Thyroid gland (tissue), 4 donors: ENCODE results near the gene UQCRHL. TPM values are rescaled to one million over a fixed set of nuclear protein-coding genes. Genes with fewer than 3 reads are reported as not detected.

ENCODE experiments used
- DNase-seq, 2 donors: peaks; one replicate each; pipeline ENCODE4 v3.0.0-alpha.2; 2019
- H3K27ac ChIP-seq, 3 donors: fragments of 200-600 bp; sonication (generic); 1 replicate in 2 of 3; 2 replicates in 1 of 3; pipeline ENCODE4 v1.5.1; 2016 to 2019; ENCODE audit warnings: mild to moderate bottlenecking in 1 of 3, moderate library complexity in 1 of 3
- H3K27me3 ChIP-seq: fragments of 200-600 bp; sonication (generic); one replicate; pipeline ENCODE4 v1.5.1; 2019
- H3K36me3 ChIP-seq, 2 donors: fragments of 200-600 bp; sonication (generic); one replicate each; pipeline ENCODE4 v1.5.1; 2016 to 2019
- H3K4me1 ChIP-seq, 2 donors: fragments of 200-600 bp; sonication (generic); one replicate each; pipeline ENCODE4 v1.5.1; 2017 to 2019
- H3K4me3 ChIP-seq, 3 donors: fragments of 200-600 bp; sonication (generic); replicated peaks in 1 of 3; 1 replicate in 2 of 3; 2 replicates in 1 of 3; pipeline ENCODE4 v1.5.1; 2016; ENCODE audit warnings: mild to moderate bottlenecking in 1 of 3
- H3K9me3 ChIP-seq: fragments of 200-600 bp; sonication (generic); one replicate; pipeline ENCODE4 v1.5.1; 2017
- POLR2A ChIP-seq, 2 donors: fragments of 450-650 bp; IDR thresholded peaks; one replicate each; pipeline ENCODE4 v1.6.1; 2017; ENCODE audit warnings: antibody characterized with exemption in 2 of 2, mild to moderate bottlenecking in 2 of 2, moderate library complexity in 1 of 2
- WGBS, 2 donors: methylation state at CpG; one replicate each; pipeline ENCODE4 v1.1.5; 2017; 5-methylcytosine and 5-hydroxymethylcytosine counted together
- intact Hi-C: fragments of 100-400 bp; cut with DNase I; formaldehyde crosslinking; loops from one replicate; pipeline ENCODE4 v1.15.1; 2023
- total RNA-seq, 4 donors: library from RNA; depleted of rRNA; stranded (reverse); fragments of >200 nt; gene quantifications; one replicate each; pipeline ENCODE4 v1.2.3, GENCODE V29; 2016
- TF ChIP-seq, protein P1 (sequence below), 6 experiments: fragments of 200-600 bp in 3 of 6; fragments of 450-650 bp in 3 of 6; sonication (generic) in 3 of 6; IDR thresholded peaks; one replicate each; pipeline ENCODE4 v1.5.1; 2016 to 2019; ENCODE audit warnings: antibody characterized with exemption in 6 of 6, mild to moderate bottlenecking in 2 of 6, inconsistent platforms in 1 of 6, moderate library complexity in 1 of 6

Gene UQCRHL
- total RNA-seq, 4 donors from 2014 or later = 0.81 to 1.3 (median 1.00) TPM

DNA sequence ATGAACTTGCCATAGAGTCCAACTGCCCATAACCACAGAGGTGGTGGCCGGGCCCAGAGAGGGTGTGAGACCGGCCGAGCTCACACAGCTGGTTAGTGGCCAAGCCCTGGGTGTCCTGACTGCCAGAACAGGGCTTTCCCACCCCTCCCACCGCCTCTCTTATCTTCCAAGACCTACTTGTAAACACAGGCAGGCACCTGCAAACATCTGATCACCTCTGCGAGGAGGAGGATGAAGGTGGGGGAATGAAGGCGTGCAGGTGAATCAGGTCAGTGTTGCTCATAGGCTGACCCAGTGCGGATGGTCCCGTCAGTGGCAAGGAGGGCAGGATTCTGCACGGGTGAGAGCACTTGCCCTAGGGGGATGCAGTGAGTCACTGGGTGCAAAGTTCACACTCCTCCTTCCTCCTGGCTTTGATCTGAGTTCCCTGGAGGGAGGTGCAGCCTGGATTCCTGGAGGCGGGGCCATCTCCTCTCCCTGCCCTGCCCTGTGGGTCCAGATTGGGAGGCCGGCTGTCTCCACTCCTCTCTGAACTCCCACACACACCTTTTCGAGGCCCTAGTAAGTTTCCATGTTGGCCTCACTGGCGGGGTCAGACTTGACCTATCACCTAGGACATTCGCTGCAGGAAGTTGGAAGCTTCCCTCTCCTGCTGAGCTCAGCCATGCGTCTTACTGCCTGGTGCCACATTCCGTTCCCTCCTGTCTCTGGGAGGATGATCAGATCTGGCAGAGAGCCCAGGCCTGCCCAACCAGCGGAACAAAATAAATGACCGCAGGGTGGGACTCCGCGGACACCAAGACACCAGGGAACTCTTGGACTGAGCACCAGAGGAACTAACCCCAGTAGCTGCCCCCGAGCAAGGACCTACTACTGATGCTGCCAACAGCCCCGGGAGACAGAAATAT lies 7.3 kb downstream of the UQCRHL start:
- DNase-seq = peak; percentile 82
- Histone ChIP-seq H3K9me3 (no peaks in the 10 kb centered on the region), H3K36me3 (no peaks in the 10 kb centered on the region), H3K4me1 (peaks cover 25 to 52% of the 10 kb centered on the region in 2 donors), H3K27ac (peak overlapping the region; percentile 32 to 90 (median 73)), H3K4me3 (no peak overlapping the region), H3K27me3 (no peaks in the 10 kb centered on the region)
- intact Hi-C loops = loop anchor here (10.0 kb wide), 1 partner anchor 255 kb away; no protein-coding TSS in a partner anchor
- 33% methylated on average over 21 to 22 of the region's 22 CpGs for WGBS, 2 donors
- no peak for TF ChIP-seq POLR2A (IDR thresholded peaks at IDR 0.05)
- TF ChIP-seq, protein P1, sequence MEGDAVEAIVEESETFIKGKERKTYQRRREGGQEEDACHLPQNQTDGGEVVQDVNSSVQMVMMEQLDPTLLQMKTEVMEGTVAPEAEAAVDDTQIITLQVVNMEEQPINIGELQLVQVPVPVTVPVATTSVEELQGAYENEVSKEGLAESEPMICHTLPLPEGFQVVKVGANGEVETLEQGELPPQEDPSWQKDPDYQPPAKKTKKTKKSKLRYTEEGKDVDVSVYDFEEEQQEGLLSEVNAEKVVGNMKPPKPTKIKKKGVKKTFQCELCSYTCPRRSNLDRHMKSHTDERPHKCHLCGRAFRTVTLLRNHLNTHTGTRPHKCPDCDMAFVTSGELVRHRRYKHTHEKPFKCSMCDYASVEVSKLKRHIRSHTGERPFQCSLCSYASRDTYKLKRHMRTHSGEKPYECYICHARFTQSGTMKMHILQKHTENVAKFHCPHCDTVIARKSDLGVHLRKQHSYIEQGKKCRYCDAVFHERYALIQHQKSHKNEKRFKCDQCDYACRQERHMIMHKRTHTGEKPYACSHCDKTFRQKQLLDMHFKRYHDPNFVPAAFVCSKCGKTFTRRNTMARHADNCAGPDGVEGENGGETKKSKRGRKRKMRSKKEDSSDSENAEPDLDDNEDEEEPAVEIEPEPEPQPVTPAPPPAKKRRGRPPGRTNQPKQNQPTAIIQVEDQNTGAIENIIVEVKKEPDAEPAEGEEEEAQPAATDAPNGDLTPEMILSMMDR (IDR thresholded peaks at IDR 0.05) = no peak

DNA sequence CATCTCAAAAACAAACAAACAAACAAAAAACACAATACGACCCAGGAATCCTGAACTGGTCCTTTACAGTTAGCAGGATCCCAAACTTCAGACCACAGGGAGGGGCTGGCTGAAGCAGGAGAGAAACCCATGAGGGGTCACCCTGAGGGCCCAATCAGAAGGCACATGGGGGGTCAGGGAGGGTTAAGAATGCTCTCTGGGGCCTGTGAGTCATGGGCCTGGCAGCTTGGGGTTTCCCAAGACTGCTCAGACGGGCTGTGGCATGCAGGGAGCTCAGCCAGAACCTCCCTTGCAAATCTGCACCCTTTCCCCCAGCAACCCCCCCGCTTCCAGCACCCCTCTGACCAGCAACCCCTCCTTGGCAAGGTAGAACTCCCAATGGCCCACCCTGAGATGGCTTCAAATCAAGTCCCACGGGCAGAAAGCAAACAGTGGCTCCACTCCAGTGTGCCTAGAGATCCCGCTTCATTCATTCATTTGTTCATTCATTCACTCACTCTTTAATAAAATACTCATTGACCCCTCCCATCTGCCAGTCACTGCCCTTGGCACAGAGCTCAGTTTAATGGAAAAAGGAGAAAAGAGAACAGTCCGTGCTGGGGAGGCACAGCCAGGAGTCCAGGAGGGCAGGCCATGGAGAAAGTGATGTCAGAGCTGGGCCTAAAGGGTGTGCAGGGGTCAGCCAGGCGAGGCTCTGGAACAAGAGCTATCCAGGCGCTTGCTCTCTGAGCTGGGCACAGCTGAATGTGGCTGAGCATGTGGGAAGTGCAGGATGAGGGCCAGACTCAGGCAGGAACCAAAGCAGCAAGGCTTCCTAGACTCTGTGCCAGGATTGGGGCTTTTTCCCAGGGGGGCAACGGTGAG lies 8.2 kb downstream of the UQCRHL start:
- TF ChIP-seq, protein P1 (IDR thresholded peaks at IDR 0.05) = no peak
- TF ChIP-seq POLR2A (IDR thresholded peaks at IDR 0.05) = no peak
- peak; percentile 84 to 85 for DNase-seq
- Histone ChIP-seq H3K27ac (peak overlapping the region; percentile 32 to 90 (median 73)), H3K9me3 (no peaks in the 10 kb centered on the region), H3K4me3 (no peak overlapping the region), H3K36me3 (no peaks in the 10 kb centered on the region), H3K4me1 (peaks cover 25 to 52% of the 10 kb centered on the region in 2 donors), H3K27me3 (no peaks in the 10 kb centered on the region)
- intact Hi-C loops = loop anchor here (10.0 kb wide), 1 partner anchor 256 kb away; no protein-coding TSS in a partner anchor
- 23 to 33% methylated on average over 8 to 9 of the region's 9 CpGs for WGBS, 2 donors

DNA sequence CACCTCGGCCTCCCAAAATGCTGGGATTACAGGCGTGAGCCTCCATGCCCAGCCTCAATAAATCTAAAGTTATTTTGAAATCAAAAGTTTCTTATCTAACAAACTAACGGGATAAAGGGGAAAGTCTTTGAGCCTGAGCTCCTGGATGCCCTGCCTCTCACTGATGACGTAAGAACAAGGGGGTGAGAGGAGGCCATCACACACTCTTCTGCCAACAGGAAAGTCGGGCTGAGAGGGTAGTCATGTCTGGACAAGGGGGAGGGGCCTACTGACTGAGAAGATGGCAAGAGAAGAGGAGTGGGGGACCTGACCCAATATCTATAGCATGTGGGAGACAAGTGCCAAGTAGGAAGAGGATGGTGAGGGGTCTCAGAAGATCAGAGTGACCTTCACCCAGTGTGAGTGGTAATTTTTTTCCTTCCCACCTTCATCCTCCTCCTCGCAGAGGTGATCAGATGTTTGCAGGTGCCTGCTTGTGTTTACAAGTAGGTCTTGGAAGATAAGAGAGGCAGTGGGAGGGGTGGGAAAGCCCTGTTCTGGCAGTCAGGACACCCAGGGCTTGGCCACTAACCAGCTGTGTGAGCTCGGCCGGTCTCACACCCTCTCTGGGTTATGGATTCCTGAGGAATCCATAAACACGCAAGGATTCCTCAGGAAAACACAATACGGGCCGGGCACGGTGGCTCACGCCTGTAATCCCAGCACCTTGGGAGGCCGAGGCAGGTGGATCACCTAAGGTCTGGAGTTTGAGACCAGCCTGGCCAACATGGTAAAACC lies 9.6 kb downstream of the UQCRHL start:
- peaks cover 25 to 52% of the 10 kb centered on the region in 2 donors for H3K4me1 ChIP-seq

DNA sequence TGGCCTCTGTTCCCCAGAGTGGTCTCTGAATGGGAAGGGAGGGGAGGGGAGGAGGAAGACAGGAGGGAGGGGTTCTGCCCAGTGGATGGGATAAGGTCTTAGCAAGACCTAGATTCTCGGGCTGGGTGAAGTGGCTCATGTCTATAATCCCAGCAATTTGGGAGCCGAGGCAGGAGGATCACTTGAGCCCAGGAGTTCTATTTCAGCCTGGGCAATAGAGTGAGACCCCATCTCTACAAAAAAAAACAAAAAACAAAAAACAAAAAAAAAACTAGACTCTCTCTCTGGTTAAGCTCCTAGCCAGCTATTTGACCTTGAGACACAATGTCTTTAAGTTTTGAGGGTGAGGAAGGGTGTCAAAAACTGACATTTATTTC lies 11.4 kb downstream of the UQCRHL start:
- no peak overlapping the region for H3K4me3 ChIP-seq
- peaks cover 23 to 50% of the 10 kb centered on the region in 2 donors for H3K4me1 ChIP-seq
- no peak for DNase-seq
- H3K27me3 ChIP-seq = no peaks in the 10 kb centered on the region
- no peaks in the 10 kb centered on the region for H3K9me3 ChIP-seq
- H3K27ac ChIP-seq = peak overlapping the region in 1 of 3 donors; percentile 59
- 80 to 90% methylated on average over 2 of the region's 2 CpGs for WGBS, 2 donors
- no peak for TF ChIP-seq POLR2A (IDR thresholded peaks at IDR 0.05)
- TF ChIP-seq, protein P1 (IDR thresholded peaks at IDR 0.05) = no peak
- no peaks in the 10 kb centered on the region for H3K36me3 ChIP-seq
- intact Hi-C loops = loop anchor here (10.0 kb wide), 1 partner anchor 259 kb away; no protein-coding TSS in a partner anchor

More for the DNA sequence above, 9.6 kb downstream of the UQCRHL start:
- Histone ChIP-seq H3K9me3 (no peaks in the 10 kb centered on the region), H3K36me3 (no peaks in the 10 kb centered on the region), H3K27ac (peak overlapping the region in 1 of 3 donors; percentile 90), H3K27me3 (no peaks in the 10 kb centered on the region), H3K4me3 (no peak overlapping the region)
- TF ChIP-seq, protein P1 (IDR thresholded peaks at IDR 0.05) = no peak
- no peak for TF ChIP-seq POLR2A (IDR thresholded peaks at IDR 0.05)
- intact Hi-C loops = loop anchor here (10.0 kb wide), 1 partner anchor 257 kb away; no protein-coding TSS in a partner anchor
- DNase-seq = no peak
- 85 to 93% methylated on average over 14 of the region's 14 CpGs for WGBS, 2 donors
